ENCODE measurements around the gene PABPN1L.
"Not testable (repeated sequence)": the region's sequence is repeated elsewhere in the genome, so short reads cannot be mapped to it uniquely, and the experiment has no call there.

PABPN1L gene

DNA sequence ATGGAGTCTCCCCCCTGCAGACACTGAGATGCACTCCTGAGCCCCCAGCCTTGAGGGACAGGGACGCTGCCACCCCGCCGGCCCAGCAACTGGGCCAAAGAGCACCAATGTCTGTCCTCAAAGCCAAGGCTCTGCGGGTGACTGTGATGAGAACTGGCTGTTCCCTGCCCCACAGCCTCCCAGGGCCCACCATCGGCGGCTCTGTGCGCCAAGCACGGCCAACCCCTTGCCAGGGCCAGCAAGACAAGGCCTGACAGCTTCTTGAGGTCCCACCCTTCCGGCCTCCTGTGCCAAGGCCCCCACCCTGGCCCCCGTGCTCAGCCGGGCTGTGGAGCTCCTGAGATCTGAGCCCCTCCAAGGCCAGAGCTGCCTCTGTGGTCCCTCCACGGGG, 34.2 kb upstream of the PABPN1L start:
- no peak for DNase-seq

DNA sequence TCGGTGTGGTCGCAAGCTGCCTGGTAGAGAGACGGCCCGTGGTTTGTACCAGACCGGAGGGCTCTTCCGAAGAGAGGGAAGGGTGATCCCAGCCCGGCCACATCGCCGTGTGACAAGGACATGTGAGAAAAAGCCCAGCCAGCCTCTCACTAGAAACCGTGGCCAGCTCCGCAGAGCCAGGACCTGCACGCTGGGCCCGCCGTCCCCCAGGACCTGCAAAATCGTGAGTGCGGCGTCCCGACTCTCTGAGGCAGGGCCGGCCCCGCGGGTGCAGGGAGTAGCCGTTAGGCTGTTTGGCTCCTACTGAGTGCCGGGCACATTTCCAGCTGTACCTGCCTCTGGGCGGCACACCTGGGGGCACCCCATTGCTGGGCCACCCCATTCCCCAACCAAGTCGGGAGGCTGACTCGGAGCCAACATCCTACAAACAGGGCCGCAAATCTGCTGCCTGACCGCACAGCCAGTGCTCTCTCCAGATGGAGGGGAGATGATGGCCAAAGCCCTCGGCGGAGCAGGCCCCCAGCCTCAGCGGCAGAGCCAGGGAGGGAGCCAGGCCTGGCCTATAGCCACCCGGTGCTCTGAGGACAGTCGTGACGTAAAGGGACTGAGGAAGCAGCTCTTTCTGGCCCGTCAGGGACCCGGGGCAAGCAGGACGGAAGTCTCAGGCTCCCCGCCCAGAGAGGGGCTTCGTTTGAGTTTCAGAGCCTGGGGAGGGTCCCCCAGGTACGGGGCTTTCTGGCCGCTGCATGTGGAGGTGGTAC, 33.6 kb upstream of the PABPN1L start:
- DNase-seq, result no peak

DNA sequence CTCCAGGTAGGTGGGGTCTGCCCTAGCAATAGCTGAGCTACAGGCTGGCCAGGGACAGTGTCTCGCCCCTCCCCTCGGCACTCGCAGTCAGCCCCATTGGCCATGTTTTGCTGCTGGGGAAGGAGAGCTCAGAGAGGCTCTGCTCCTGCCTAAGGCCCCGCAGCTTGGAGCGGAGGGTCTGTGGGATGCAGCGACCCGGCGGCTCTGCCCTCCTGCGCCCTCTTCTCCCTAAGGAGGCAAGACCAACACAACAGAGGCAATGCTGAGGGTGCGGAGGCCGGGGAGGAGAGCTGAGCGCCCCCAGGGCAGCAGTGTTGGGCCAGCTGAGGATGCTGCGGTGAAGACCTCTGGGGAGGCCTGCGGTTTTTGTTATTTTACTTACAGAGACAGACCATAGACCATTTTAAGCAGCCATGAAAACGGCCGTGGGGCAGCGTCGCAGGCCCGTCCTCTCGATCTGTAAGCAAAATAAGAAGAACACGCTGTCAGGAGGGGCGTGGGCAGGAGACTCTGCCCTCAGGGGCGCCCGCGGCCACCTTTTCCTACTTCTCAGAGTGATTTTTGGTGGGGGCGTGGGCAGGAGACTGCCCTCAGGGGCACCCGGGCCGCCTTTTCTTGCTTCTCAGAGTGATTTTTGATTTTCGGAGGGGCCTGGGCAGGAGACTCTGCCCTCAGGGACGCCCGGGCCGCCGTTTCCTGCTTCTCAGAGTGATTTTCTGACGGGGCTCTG, 31.4 kb upstream of the PABPN1L start:
- no peak for DNase-seq

DNA sequence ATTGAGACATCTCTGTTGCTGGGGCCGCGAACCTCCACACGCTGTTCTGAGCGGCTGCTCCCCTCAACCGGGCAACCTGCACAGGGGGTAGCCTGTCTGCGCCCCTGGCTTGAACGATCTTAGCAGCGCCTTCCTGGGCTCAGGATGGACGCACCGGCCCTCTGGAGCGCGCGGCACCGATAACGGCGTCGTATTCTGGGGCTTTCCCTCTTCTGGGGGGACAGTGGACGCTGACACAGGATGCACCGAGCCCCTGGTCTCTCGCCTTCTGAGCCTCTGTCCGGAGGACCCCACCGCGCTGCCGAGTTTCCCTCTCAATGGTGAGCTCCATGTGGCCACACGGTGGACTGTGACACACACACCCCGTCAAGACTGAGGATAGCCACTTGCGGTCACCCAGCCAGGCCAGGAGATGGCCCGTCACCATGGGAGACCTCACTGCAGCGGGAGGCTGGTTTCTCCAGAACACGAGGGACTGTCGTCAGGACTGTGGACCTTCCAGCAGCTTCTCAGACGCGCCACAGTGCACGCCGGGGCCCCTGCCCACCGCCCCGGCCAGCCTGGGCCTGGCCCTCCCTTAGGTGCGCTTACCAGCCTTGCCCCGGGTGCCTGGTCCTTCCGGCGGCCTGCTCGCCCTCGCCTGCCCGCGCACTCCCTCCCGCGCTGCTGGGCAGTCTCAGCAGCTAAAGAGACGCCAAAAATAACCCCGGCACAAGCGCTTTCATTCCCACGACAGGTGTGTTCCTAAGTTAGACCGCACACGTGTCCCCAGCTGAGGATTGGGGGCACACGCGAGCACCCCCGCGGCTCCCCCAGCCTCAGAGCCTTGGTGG, 30.0 kb upstream of the PABPN1L start:
- no peak for DNase-seq

DNA sequence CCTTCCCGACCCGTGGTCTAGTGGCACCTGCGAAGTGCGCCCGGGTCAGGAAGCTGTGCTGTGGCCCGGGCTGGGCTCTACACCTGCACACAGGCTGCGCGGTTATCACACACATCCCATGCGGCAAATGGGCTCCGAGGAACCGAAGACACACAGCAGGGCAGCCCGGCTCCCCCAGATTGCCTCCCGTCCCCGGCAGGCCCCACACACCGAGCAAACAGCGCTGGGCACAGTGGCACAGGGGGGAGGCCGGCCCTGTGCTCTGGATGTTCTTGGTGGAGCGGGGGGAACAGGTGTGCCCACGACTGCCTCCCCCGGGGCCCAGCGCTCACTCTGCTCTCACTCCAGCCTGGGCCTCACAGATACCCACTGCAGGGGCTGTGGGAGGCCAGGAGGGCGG, 28.9 kb upstream of the PABPN1L start:
- no peak for DNase-seq

DNA sequence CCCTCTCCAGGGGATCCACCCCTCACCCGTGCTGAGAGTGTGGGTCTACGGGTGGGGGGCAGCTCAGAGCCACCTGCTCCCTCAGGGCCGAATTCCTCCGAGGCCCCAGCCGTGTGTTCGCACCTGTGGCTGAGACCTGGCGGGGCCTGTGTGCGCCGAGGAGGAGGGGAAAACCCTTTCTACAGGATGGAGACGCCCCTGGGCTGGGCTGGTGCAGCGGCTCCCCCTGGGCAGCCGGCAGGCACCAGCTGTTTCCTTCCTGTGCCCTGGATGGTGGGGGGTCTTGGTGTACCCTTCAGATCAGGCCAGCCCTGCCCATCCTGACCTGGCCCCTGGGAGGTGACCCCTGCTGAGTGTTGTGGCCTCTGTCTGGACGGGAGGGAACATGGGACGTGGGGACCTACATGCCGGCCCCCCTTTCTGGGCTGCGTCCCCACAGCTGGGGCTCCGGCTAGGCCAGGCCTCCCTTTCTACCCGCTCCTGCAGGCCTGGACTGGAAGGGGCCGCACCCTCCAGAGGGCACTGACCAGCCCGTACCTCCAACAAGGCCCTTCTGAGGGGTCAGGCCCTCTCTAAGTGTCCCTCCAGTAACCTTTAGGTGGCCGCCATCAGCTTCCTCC, 28.3 kb upstream of the PABPN1L start:
- DNase-seq, result no peak

DNA sequence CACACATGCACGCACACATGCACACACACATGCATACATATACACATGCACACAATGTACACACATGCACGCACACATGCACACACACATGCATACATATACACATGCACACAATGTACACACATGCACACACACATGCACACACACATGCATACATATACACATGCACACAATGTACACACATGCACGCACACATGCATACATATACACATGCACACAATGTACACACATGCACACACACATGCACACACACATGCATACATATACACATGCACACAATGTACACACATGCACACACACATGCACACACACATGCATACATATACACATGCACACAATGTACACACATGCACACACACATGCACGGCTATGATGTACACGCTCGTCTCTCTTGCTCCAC, 27.8 kb upstream of the PABPN1L start:
- DNase-seq, result not testable (repeated sequence)

DNA sequence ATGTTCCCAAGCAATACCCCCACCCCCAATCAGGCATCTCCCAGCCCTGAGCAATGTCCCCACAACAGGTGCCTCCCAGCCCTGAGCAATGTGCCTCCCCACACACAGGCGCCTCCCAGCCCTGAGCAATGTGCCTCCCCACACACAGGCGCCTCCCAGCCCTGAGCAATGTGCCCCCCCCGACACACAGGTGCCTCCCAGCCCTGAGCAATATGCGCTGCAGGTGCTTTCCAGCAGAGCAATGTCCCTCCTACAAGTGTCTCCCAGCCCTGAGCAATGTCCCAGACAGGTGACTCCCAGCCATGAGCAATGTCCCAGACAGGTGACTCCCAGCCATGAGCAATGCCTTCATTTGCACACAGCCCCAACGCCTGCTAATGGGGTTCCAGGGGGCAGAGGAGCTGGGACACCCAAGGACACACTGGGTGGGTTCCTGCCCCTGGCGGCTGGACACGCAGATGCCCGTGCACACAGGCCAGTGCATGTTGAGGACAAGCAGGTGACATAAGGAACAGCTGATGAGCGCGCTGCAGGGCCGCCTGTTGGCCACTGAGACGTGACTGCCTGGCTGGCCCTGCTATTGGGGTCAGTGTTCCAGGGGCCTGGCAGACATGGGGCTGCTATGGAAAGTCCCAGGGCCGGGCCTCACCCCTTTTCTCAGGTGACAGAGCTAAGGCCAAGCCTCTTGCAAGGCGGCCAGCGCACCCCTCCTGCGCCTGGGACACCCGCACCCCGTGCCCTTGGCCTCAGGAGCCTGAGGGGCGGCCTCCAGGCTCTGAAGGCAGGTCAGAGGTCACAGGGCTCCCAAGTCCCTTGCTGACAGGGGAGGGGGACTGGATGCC, 26.9 kb upstream of the PABPN1L start:
- no peak for DNase-seq

DNA sequence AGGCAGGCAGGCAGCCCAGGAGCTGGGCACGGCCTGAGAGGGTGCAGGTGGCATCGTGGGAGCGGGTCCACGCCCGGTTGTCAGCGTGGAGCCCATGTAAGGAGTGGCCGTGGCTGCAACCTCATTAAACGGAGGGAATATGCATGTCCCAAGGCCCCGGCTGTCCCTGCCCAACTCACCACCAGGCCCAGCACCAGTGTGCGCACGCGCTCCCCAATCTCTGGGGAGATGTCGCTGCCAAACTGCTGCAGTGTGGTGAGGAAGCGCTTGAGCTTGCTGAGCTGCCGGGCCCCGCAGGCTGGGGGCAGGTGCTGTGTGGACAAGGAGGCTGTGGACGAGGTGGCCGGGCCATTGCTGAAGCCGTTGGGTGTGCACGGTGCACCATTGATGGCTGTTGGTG, 25.6 kb upstream of the PABPN1L start:
- no peak for DNase-seq

DNA sequence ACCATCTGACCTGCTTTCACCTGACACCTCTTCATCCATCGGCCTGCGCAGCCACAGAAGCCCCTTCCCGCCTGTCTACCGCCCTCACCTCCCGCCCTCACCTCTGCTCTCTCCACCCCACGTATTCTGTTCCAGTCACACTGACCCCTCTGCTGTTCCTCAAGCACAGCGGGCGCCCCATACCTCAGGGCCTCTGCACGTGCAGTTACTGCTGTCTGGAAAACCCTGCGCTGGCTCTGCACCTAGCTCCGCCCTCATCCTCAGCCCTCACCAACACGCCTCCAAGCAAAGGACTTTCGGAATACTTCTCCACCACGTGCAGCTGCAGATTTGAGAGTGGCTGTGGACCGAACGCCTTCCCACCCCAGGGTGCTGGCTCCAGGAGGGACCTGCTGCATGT, 24.6 kb upstream of the PABPN1L start:
- no peak for DNase-seq

DNA sequence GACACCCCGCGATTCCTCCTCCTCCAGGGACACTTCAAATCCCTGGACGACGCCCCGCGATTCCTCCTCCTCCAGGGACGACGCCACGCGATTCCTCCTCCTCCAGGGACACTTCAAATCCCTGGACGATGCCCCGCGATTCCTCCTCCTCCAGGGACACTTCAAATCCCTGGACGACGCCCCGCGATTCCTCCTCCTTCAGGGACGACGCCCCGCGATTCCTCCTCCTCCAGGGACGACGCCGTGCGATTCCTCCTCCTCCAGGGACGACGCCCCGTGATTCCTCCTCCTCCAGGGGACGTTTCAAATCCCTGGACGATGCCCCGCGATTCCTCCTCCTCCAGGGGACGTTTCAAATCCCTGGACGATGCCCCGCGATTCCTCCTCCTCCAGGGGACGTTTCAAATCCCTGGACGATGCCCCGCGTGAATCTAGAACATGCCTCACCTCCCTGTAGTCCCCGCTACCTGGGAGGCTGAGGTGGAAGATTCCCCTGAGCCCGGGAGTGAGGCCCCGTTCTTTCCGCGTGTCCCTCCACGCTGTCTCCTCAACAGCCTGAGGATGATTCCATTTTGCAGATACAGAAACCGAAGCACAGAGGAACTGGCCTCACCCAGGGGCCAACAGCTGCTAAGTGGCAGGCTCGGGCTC, 23.4 kb upstream of the PABPN1L start:
- not testable (repeated sequence) for DNase-seq

DNA sequence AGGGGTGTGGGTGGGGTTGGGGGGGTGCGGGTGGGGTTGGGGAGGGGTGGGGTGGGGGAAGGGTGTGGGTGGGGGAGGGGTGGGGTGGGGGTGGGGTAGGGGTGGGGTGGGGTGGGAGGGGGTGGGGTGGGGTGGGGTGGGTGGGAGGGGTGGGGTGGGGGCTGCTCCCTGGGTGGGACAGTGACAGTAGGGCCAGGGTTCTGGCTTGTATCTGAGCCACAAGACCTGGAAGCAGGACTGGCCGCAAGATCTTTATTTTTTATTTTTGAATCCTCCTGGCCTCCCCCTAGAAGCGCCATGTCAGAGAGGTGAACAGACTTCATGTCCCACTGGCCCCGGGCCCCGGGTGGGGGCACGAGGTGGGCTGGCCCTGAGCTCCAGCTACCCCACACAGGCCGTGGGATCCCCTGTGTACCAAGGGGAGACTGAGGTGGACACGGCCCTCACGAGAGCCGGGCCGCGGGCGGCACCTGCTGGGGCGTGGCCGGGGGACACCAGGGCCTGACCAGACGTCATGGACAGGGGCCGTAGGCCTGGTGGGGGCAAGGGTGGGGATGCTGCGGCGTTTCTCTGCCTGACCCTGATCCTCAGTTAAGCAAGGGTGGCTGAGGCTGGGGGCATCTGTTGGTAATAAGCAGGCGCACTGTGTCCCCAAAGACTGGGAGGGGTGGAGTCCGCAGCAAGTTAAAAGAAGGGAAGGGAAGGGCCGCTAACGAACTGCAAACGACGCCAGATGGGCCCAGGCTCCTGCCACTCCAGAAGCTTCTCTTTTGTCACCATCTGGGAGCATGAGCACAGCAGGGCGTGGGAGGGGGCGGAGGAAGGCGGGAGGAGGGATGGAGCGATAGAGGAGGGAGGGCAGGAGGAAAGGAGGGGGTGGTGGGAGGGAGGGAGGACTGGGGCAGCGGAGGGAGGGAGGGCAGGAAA, 22.3 kb upstream of the PABPN1L start:
- DNase-seq, result no peak

DNA sequence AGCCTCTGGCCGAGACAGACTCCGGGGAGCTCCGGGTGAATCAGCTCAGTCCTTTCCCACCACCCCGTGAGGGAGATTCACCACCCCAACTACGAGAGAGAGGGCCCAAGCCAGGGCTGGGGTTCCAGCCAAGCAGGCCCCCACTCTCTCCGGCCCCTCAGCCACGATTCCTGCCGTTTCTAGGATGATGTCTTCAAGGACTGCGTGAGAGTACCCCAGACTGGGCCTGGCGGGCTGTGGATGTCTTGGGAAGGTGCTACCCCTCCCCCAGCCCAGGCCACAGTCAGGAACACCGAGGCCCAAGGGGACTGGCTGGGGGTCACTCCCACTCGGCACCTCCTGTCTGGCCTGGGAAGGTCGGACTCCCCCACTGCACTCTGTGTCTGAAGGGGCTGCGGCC, 21.6 kb upstream of the PABPN1L start:
- no peak for DNase-seq

DNA sequence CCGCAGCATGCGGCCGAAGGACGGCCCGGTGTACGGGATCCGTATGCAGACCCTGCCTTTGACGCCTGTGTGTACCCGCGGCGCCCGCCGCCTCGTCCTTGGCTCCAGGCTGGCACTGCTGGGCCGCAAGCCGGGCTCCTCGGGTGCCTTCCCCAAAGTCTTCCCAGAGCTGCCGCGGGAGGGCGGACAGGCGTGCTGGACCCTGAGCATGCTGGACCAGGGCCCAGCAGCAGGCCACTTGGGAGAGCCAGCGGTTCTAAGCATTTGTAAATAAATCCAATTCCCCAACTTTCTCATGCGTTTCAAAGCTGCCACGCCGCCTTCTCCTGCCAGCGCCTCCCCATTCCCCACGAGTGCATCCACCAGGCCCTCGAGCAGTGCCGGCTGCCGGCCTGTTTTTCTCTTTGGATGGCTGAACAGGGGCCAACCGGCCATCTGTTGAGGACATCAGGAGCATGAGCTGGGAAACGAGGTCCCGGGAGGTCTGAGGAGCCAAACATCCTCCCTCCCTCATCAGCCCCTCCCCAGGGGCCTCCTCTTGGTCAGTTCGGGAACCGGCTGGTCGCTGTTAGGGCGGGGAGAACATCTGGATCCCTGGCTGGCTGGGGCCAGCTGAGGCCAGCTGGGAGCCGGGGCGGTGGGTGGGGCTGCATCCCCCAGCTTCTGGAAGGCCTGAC, 20.5 kb upstream of the PABPN1L start:
- DNase-seq, result no peak

DNA sequence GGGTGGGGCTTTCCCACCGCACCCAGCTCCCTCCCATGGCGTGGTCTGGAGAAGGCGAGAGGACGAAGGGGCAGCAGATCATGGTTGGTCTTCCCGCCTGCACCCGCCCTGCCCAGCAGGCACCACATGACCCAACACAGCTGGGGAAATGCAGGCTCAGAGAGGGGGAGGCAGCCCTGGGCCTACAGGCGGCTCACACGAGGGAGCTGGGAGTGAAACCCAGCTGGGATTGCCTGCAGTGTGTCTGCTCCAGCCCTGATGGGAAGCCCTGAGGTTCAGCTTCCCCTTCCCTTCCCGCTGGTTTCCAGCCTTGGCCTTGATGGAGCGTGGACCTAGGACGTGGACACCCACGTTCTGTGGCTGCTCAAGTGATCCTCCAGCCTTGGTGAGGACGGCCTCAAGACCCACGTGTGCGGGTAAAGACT, 20.0 kb upstream of the PABPN1L start:
- DNase-seq, result no peak

DNA sequence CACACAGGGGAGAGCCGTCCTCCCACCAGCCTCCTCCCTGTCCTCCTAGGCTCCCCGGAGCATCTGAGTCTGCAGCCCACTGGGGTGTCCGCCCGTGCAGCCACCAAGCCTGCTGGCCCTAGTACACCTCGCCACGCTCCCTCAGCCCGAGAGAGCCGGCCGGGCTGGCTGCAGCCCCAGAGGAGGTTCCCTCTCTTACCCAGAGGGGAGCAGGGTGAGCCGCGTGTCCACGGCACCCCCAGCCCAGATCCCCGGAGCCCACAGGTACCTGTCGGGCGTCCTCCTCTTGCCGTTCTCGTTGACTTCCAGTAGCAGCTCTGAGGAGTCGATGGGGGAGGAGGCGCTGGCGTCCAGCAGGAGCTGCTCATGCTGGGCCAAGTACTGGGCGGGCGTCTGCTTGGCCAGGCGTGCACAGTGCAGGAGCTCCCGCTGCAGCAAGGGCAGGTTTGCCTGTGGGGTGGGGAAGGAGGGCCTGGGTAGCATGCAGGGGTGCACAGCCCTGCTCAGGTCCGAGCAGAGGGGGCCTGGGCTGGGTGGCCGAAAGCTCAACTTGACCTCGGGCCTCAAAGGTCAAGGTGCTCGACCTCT, 19.3 kb upstream of the PABPN1L start:
- DNase-seq, result no peak

DNA sequence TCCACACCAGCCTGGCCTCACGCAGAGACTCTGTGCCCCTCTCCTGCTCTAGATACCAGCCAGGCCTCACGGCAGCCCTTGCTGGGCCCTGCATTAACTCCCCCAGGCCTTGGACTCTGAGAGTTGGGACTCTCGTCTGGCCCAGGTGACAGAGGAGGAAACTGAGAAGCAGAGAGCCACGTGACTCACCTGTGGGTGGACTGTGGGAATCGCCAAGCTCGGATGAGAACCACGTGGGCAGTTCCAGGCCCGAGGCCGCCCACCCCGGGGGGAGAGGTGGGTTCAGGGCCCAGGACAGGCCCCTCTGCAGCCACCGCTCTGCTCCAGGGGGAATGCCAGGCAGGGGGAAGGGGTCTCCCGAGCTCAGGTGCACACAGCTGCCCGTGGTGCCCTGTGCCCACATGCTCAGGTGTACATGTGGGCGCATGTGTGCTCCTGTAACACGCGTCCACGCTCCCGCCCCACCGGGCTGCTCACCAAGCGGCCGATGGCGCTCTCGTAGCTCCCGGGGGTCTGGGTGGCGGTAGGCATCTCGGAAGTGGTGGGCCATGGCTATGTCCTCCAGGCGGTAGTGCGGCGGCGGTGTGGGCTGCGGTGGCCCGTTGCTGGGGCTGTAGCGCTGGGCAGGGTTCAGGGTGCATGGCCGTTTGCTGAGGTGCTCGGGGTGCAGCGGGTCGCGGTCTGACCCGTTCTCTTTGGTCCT, 18.3 kb upstream of the PABPN1L start:
- DNase-seq, result no peak

DNA sequence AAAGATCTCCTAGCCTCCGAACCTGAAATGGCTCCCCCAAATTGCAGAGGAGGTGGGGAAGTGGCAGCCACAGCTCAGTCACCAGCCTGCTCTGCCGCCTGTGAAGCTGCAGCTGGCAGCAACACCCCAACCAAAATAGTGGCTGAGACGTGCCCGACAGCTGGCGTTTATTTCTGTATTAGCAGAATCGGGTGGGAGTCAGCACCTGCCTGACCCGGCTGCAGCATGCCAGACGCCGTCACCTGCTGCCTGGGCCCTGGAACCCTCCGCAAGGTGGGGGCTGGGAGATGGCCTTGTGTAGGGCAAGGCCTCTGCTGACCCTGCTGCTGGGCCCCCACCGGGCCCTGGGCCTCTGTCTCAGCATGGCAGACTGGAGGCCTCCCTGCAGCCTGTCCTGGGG, 17.5 kb upstream of the PABPN1L start:
- DNase-seq, result no peak
